ENCODE measurements around the gene KLK5. TPM values are rescaled to one million over a fixed set of nuclear protein-coding genes. Genes with fewer than 3 reads are reported as not detected.
"Not testable (repeated sequence)": the region's sequence is repeated elsewhere in the genome, so short reads cannot be mapped to it uniquely, and the experiment has no call there.

The KLK5 gene
- polyA plus RNA-seq, 4 donors: 1.3 to 2.6 (median 2.1) TPM

- not testable (repeated sequence) for DNase-seq (ENCODE audit: low read depth in 4 of 4, low spot score in 3 of 4)
Measured at GRCh38 chr19:50896089-50896590, 56.7 kb downstream of the KLK5 start.

- no peak for DNase-seq (ENCODE audit: low read depth in 4 of 4, low spot score in 3 of 4)
Measured at GRCh38 chr19:50894478-50895356, 58.1 kb downstream of the KLK5 start.

Other genes starting within 250 kb of the KLK5 start
- gene SHANK1, start 233.2 kb downstream of the KLK5 start, polyA plus RNA-seq (ENCODE audit: insufficient read length in 4 of 4): 1 to 10 TPM; 5.1 to 7.2 (median 5.9) TPM
- gene CLEC11A, start 229.7 kb downstream of the KLK5 start, polyA plus RNA-seq (ENCODE audit: insufficient read length in 4 of 4): 10 to 100 TPM; 22.8 to 39.3 (median 25.6) TPM
- not detected for gene GPR32, start 182.6 kb downstream of the KLK5 start, polyA plus RNA-seq (ENCODE audit: insufficient read length in 4 of 4)
- gene ACP4, start 162.6 kb downstream of the KLK5 start, polyA plus RNA-seq (ENCODE audit: insufficient read length in 4 of 4): under 1 TPM in 1 of 4 donors, not detected in 3; 0.21 TPM
- gene KLK1, start 129.3 kb downstream of the KLK5 start, polyA plus RNA-seq (ENCODE audit: insufficient read length in 4 of 4): 1 to 10 TPM; 1.7 to 2.3 (median 2.0) TPM
- gene KLK15, start 119.5 kb downstream of the KLK5 start, polyA plus RNA-seq (ENCODE audit: insufficient read length in 4 of 4): under 1 TPM in 1 of 4 donors, not detected in 3; 0.11 TPM
- gene KLK3, start 98.1 kb downstream of the KLK5 start, polyA plus RNA-seq (ENCODE audit: insufficient read length in 4 of 4): under 1 TPM; 0.28 to 0.55 (median 0.38) TPM
- gene KLK2, start 79.6 kb downstream of the KLK5 start, polyA plus RNA-seq (ENCODE audit: insufficient read length in 4 of 4): under 1 TPM in 2 of 4 donors, not detected in 2; 0.03 to 0.24 TPM
- gene KLK4, start 41.6 kb downstream of the KLK5 start, polyA plus RNA-seq (ENCODE audit: insufficient read length in 4 of 4): under 1 TPM in 2 of 4 donors, not detected in 2; 0.05 to 0.22 TPM
- gene KLK6, start 16.6 kb upstream of the KLK5 start, polyA plus RNA-seq (ENCODE audit: insufficient read length in 4 of 4): 10 to 100 TPM; 36.8 to 53.2 (median 42.2) TPM
- gene KLK7, start 30.9 kb upstream of the KLK5 start, polyA plus RNA-seq (ENCODE audit: insufficient read length in 4 of 4): 1 to 10 TPM; 5.1 to 9.7 (median 5.6) TPM
- 1 to 10 TPM; 2.3 to 3.4 (median 2.6) TPM for gene KLK8, start 48.6 kb upstream of the KLK5 start, polyA plus RNA-seq (ENCODE audit: insufficient read length in 4 of 4)
- gene KLK10, start 66.7 kb upstream of the KLK5 start, polyA plus RNA-seq (ENCODE audit: insufficient read length in 4 of 4): under 1 TPM in 3 of 4 donors, not detected in 1; 0.29 to 0.32 (median 0.31) TPM
- gene KLK11, start 73.6 kb upstream of the KLK5 start, polyA plus RNA-seq (ENCODE audit: insufficient read length in 4 of 4): under 1 TPM in 3 of 4 donors, not detected in 1; 0.21 to 0.28 (median 0.27) TPM
- gene KLK12, start 82.0 kb upstream of the KLK5 start, polyA plus RNA-seq (ENCODE audit: insufficient read length in 4 of 4): under 1 TPM in 1 of 4 donors, not detected in 3; 0.06 TPM
- gene KLK13, start 112.1 kb upstream of the KLK5 start, polyA plus RNA-seq (ENCODE audit: insufficient read length in 4 of 4): under 1 TPM; 0.20 to 0.55 (median 0.52) TPM
- gene KLK14, start 129.8 kb upstream of the KLK5 start, polyA plus RNA-seq (ENCODE audit: insufficient read length in 4 of 4): under 1 TPM; 0.15 to 0.53 (median 0.28) TPM
- gene CTU1, start 155.4 kb upstream of the KLK5 start, polyA plus RNA-seq (ENCODE audit: insufficient read length in 4 of 4): 1 to 10 TPM; 2.6 to 4.6 (median 3.0) TPM
- gene SIGLEC9, start 171.9 kb upstream of the KLK5 start, polyA plus RNA-seq (ENCODE audit: insufficient read length in 4 of 4): 1 to 10 TPM in 3 of 4 donors, under 1 TPM in 1; 0.97 to 2.3 (median 1.3) TPM
- under 1 TPM; 0.32 to 0.62 (median 0.43) TPM for gene SIGLEC7, start 189.3 kb upstream of the KLK5 start, polyA plus RNA-seq (ENCODE audit: insufficient read length in 4 of 4)

Measured in right renal pelvis (tissue), 4 donors.